ENCODE data around the gene ADCY3. TPM values are rescaled to one million over a fixed set of nuclear protein-coding genes. Genes with fewer than 3 reads are reported as not detected.

ADCY3 gene
- polyA plus RNA-seq, 1 donor from 2014 or later: 28.8 TPM

- H3K4me3 ChIP-seq (ENCODE audit: low read length): no peak overlapping the region
- no peak overlapping the region for H3K27ac ChIP-seq (ENCODE audit: low read length)
- H3K79me2 ChIP-seq (replicated peaks; ENCODE audit: insufficient read depth, low read length): no peaks in the 10 kb centered on the region
- no peaks in the 10 kb centered on the region for H3K36me3 ChIP-seq (ENCODE audit: insufficient read depth, low read length)
- no peaks in the 10 kb centered on the region for H4K20me1 ChIP-seq (ENCODE audit: insufficient read depth)
- H3K27me3 ChIP-seq (ENCODE audit: insufficient read depth, low read depth, low read length): no peaks in the 10 kb centered on the region
- H3K4me2 ChIP-seq (ENCODE audit: low read length): no peak overlapping the region
- no peak overlapping the region for H3K9ac ChIP-seq (ENCODE audit: low read length)
- no peaks in the 10 kb centered on the region for H3F3A ChIP-seq (ENCODE audit: insufficient read depth, low read length, poor library complexity, severe bottlenecking)
- no peak for TF ChIP-seq POLR2AphosphoS5 (IDR thresholded peaks at IDR 0.05)
- TF ChIP-seq REST (IDR thresholded peaks at IDR 0.05; ENCODE audit: borderline replicate concordance): no peak
- TF ChIP-seq RAD21 (conservative IDR thresholded peaks at IDR 0.05): no peak
- no peaks in the 10 kb centered on the region for H3K9me2 ChIP-seq (ENCODE audit: insufficient read depth, low read length)
- no peaks in the 10 kb centered on the region for H3K9me3 ChIP-seq (ENCODE audit: low read length)
- no peak overlapping the region for H2AFZ ChIP-seq (ENCODE audit: low read depth, low read length)
Observed at GRCh38 chr2:24878341-24878740, 41.7 kb downstream of the ADCY3 start.

- Histone ChIP-seq H3K27ac (ENCODE audit: low read length) (no peak overlapping the region), H3K9ac (ENCODE audit: low read length) (no peak overlapping the region), H4K20me1 (ENCODE audit: insufficient read depth) (no peaks in the 10 kb centered on the region)
Observed at GRCh38 chr2:24877646-24878045, 42.4 kb downstream of the ADCY3 start.

More at GRCh38 chr2:24877646-24878045, 42.4 kb downstream of the ADCY3 start:
- Histone ChIP-seq H3K27me3 (ENCODE audit: insufficient read depth, low read depth, low read length) (no peaks in the 10 kb centered on the region), H2AFZ (ENCODE audit: low read depth, low read length) (no peak overlapping the region), H3K79me2 (replicated peaks; ENCODE audit: insufficient read depth, low read length) (no peaks in the 10 kb centered on the region), H3K4me2 (ENCODE audit: low read length) (no peak overlapping the region), H3K36me3 (ENCODE audit: insufficient read depth, low read length) (no peaks in the 10 kb centered on the region), H3K9me2 (ENCODE audit: insufficient read depth, low read length) (no peaks in the 10 kb centered on the region), H3K9me3 (ENCODE audit: low read length) (no peaks in the 10 kb centered on the region), H3F3A (ENCODE audit: insufficient read depth, low read length, poor library complexity, severe bottlenecking) (no peaks in the 10 kb centered on the region), H3K4me3 (ENCODE audit: low read length) (no peak overlapping the region)
- TF ChIP-seq RAD21 (conservative IDR thresholded peaks at IDR 0.05): no peak
- no peak for TF ChIP-seq EZH2 (IDR thresholded peaks at IDR 0.05; ENCODE audit: borderline replicate concordance, insufficient read depth, low read length, poor library complexity, severe bottlenecking)
- no peak for TF ChIP-seq EP300 (conservative IDR thresholded peaks at IDR 0.05; ENCODE audit: poor library complexity, severe bottlenecking)
- no peak for TF ChIP-seq CTCF (IDR thresholded peaks at IDR 0.05; ENCODE audit: poor library complexity, severe bottlenecking)
- TF ChIP-seq SMC3 (conservative IDR thresholded peaks at IDR 0.05; ENCODE audit: poor library complexity): no peak
- no peak for TF ChIP-seq MXI1 (conservative IDR thresholded peaks at IDR 0.05; ENCODE audit: poor library complexity, severe bottlenecking)
- TF ChIP-seq TAF1 (IDR thresholded peaks at IDR 0.05; ENCODE audit: low read depth): no peak
- TF ChIP-seq REST (IDR thresholded peaks at IDR 0.05; ENCODE audit: borderline replicate concordance): no peak
- TF ChIP-seq POLR2AphosphoS5 (IDR thresholded peaks at IDR 0.05): no peak

Data from neural cell (in vitro differentiated cells).